GM13976 (cell line): ENCODE measurements around the gene UBE2O.

Experiments
- DNase-seq: peaks from one replicate; pipeline ENCODE4 v3.0.0; 2012; ENCODE audit warnings: low spot score
- CTCF ChIP-seq: IDR thresholded peaks from 2 replicates; pipeline ENCODE4 v1.5.1; 2012; ENCODE audit warnings: borderline replicate concordance, mild to moderate bottlenecking; ENCODE audit not compliant: insufficient read depth; ENCODE audit errors: extremely low read depth, missing control alignments, control extremely low read depth
- in situ Hi-C: fragments of 300-500 bp; cut with MboI; formaldehyde crosslinking; loops from one replicate; pipeline ENCODE4 v1.12.0; 2022; ENCODE audit warnings: low sequenced_read_pairs, mixed read lengths, inconsistent platforms; ENCODE audit not compliant: unreplicated experiment

The UBE2O gene

GRCh38 chr17:76467809-76468633, 15.1 kb upstream of the UBE2O start:
- TF ChIP-seq CTCF = no peak
- DNase-seq = no peak
- in situ Hi-C loops = no loop called here

- TF ChIP-seq CTCF = no peak
- DNase-seq = no peak
- in situ Hi-C loops = no loop called here
These were observed 14.4 kb upstream of the UBE2O start, which contains the start of gene AANAT for GRCh38 chr17:76467366-76467765. AANAT (plus strand) TSS chr17:76467603; CDS start chr17:76468747, 1,144 bp downstream.

- in situ Hi-C loops = no loop called here
- no peak for TF ChIP-seq CTCF
- no peak for DNase-seq
These were observed 13.8 kb upstream of the UBE2O start for GRCh38 chr17:76466775-76467130.

- in situ Hi-C loops = no loop called here
- no peak for DNase-seq
- TF ChIP-seq CTCF = no peak
These were observed 9.8 kb upstream of the UBE2O start for GRCh38 chr17:76462556-76463290.

GRCh38 chr17:76461765-76462555, 9.0 kb upstream of the UBE2O start:
- TF ChIP-seq CTCF = no peak
- DNase-seq = no peak
- in situ Hi-C loops = no loop called here

- in situ Hi-C loops = no loop called here
- no peak for DNase-seq
- TF ChIP-seq CTCF = no peak
These were observed 6.7 kb upstream of the UBE2O start for GRCh38 chr17:76459674-76460073.
